Osteocyte (in vitro differentiated cells): ENCODE measurements around the gene IGF2BP3. TPM values are rescaled to one million over a fixed set of nuclear protein-coding genes. Genes with fewer than 3 reads are reported as not detected.

Experiments
- DNase-seq: peaks from one replicate; pipeline ENCODE4 v3.0.0; 2021; ENCODE audit warnings: mixed read lengths; ENCODE audit not compliant: unreplicated experiment; ENCODE audit errors: extremely low spot score
- H3K27ac Mint-ChIP-seq: one replicate; pipeline ENCODE4 v1.8.0; 2021; ENCODE audit warnings: mild to moderate bottlenecking, mixed read lengths; ENCODE audit not compliant: unreplicated experiment
- H3K27me3 Mint-ChIP-seq: one replicate; pipeline ENCODE4 v1.8.0; 2021; ENCODE audit warnings: mixed read lengths; ENCODE audit not compliant: unreplicated experiment
- H3K36me3 Mint-ChIP-seq: one replicate; pipeline ENCODE4 v1.8.0; 2021; ENCODE audit warnings: mixed read lengths; ENCODE audit not compliant: unreplicated experiment
- H3K4me1 Mint-ChIP-seq: one replicate; pipeline ENCODE4 v1.8.0; 2021; ENCODE audit warnings: mixed read lengths; ENCODE audit not compliant: unreplicated experiment
- H3K4me3 Mint-ChIP-seq: one replicate; pipeline ENCODE4 v1.8.0; 2021; ENCODE audit warnings: mild to moderate bottlenecking, moderate library complexity, mixed read lengths; ENCODE audit not compliant: unreplicated experiment
- H3K9me3 Mint-ChIP-seq: one replicate; pipeline ENCODE4 v1.8.0; 2021; ENCODE audit warnings: mixed read lengths; ENCODE audit not compliant: unreplicated experiment
- CTCF ChIP-seq: fragments of 200-600 bp; sonication (generic); IDR thresholded peaks from 2 replicates; pipeline ENCODE4 v1.5.0; 2021; ENCODE audit warnings: antibody characterized with exemption, mild to moderate bottlenecking, moderate library complexity
- total RNA-seq: library from RNA; stranded (reverse); gene quantifications from 2 replicates; pipeline ENCODE4 v1.2.1, GENCODE V29; 2021

The IGF2BP3 gene
- total RNA-seq, 1 donor from 2014 or later, result 70.0 TPM

- H3K4me3 Mint-ChIP-seq, result no peak overlapping the region
- no peaks in the 10 kb centered on the region for H3K9me3 Mint-ChIP-seq
- no peak for DNase-seq
- H3K27me3 Mint-ChIP-seq, result no peaks in the 10 kb centered on the region
- no peak for TF ChIP-seq CTCF
- peaks cover 40% of the 10 kb centered on the region for H3K4me1 Mint-ChIP-seq
- peak overlapping the region; percentile 58 for H3K27ac Mint-ChIP-seq
- no peaks in the 10 kb centered on the region for H3K36me3 Mint-ChIP-seq
These were observed 38.5 kb downstream of the IGF2BP3 start for GRCh38 chr7:23431702-23432199.

GRCh38 chr7:23430893-23431259 lies 39.4 kb downstream of the IGF2BP3 start:
- H3K4me3 Mint-ChIP-seq, result no peak overlapping the region
- no peak for DNase-seq
- H3K27me3 Mint-ChIP-seq, result no peaks in the 10 kb centered on the region
- H3K36me3 Mint-ChIP-seq, result no peaks in the 10 kb centered on the region
- H3K4me1 Mint-ChIP-seq, result peaks cover 40% of the 10 kb centered on the region
- H3K9me3 Mint-ChIP-seq, result no peaks in the 10 kb centered on the region
- H3K27ac Mint-ChIP-seq, result peak overlapping the region; percentile 58
- no peak for TF ChIP-seq CTCF

- Mint-ChIP-seq H3K4me1 (peaks cover 16% of the 10 kb centered on the region), H3K27ac (no peak overlapping the region)
- no peak for TF ChIP-seq CTCF
These were observed 43.4 kb downstream of the IGF2BP3 start for GRCh38 chr7:23426876-23427275.

GRCh38 chr7:23422909-23423308 lies 47.4 kb downstream of the IGF2BP3 start:
- no peak for DNase-seq
- TF ChIP-seq CTCF, result no peak
- Mint-ChIP-seq H3K4me3 (no peak overlapping the region), H3K27me3 (no peaks in the 10 kb centered on the region), H3K36me3 (peaks cover 5% of the 10 kb centered on the region), H3K4me1 (peaks cover 17% of the 10 kb centered on the region), H3K27ac (no peak overlapping the region), H3K9me3 (no peaks in the 10 kb centered on the region)

More at GRCh38 chr7:23426876-23427275, 43.4 kb downstream of the IGF2BP3 start:
- no peaks in the 10 kb centered on the region for H3K9me3 Mint-ChIP-seq
- H3K4me3 Mint-ChIP-seq, result no peak overlapping the region
- H3K27me3 Mint-ChIP-seq, result no peaks in the 10 kb centered on the region
- peaks cover 3% of the 10 kb centered on the region for H3K36me3 Mint-ChIP-seq
- DNase-seq, result no peak

- no peaks in the 10 kb centered on the region for H3K9me3 Mint-ChIP-seq
- H3K27ac Mint-ChIP-seq, result no peak overlapping the region
- H3K4me1 Mint-ChIP-seq, result peaks cover 20% of the 10 kb centered on the region
- peaks cover 7% of the 10 kb centered on the region for H3K36me3 Mint-ChIP-seq
- H3K4me3 Mint-ChIP-seq, result no peak overlapping the region
- DNase-seq, result no peak
- TF ChIP-seq CTCF, result no peak
- no peaks in the 10 kb centered on the region for H3K27me3 Mint-ChIP-seq
These were observed 47.9 kb downstream of the IGF2BP3 start for GRCh38 chr7:23422384-23422783.
